ENCODE data around the gene GPR157. TPM values are rescaled to one million over a fixed set of nuclear protein-coding genes. Genes with fewer than 3 reads are reported as not detected.

GPR157 gene
- total RNA-seq, 2 experiments from 2014 or later: 3.1 to 3.3 TPM

GRCh38 chr1:9066945-9067807, 61.7 kb downstream of the GPR157 start:
- Mint-ChIP-seq H3K4me3 (no peak overlapping the region), H3K4me1 (peaks cover 10% of the 10 kb centered on the region), H3K27me3 (peaks cover 21% of the 10 kb centered on the region), H3K27ac (no peak overlapping the region), H3K9me3 (no peaks in the 10 kb centered on the region), H3K36me3 (no peaks in the 10 kb centered on the region)
- ATAC-seq (ENCODE audit: low read depth) (no peak), DNase-seq (no peak)
- POLR2A ChIA-PET: no interaction called here

GRCh38 chr1:9065213-9065751, 63.6 kb downstream of the GPR157 start:
- POLR2A ChIA-PET: interaction anchor here (0.6 kb wide), 1 partner anchor 61 kb away, joined by 5 read pairs; no protein-coding TSS in a partner anchor
- Mint-ChIP-seq H3K4me3 (no peak overlapping the region), H3K27ac (no peak overlapping the region), H3K27me3 (peaks cover 24% of the 10 kb centered on the region), H3K4me1 (peaks cover 10% of the 10 kb centered on the region), H3K9me3 (no peaks in the 10 kb centered on the region), H3K36me3 (no peaks in the 10 kb centered on the region)
- no peak for DNase-seq
- no peak for ATAC-seq (ENCODE audit: low read depth)

GRCh38 chr1:9062846-9063245, 66.1 kb downstream of the GPR157 start:
- peaks cover 4% of the 10 kb centered on the region for H3K4me1 Mint-ChIP-seq
- POLR2A ChIA-PET: no interaction called here
- ATAC-seq (ENCODE audit: low read depth) (no peak), DNase-seq (no peak)
- H3K9me3 Mint-ChIP-seq: no peaks in the 10 kb centered on the region
- H3K27me3 Mint-ChIP-seq: peaks cover 14% of the 10 kb centered on the region
- no peak overlapping the region for H3K4me3 Mint-ChIP-seq
- no peak overlapping the region for H3K27ac Mint-ChIP-seq
- no peaks in the 10 kb centered on the region for H3K36me3 Mint-ChIP-seq

- Mint-ChIP-seq H3K27ac (no peak overlapping the region), H3K4me1 (peaks cover 4% of the 10 kb centered on the region), H3K27me3 (peaks cover 14% of the 10 kb centered on the region), H3K36me3 (no peaks in the 10 kb centered on the region), H3K9me3 (no peaks in the 10 kb centered on the region), H3K4me3 (no peak overlapping the region)
- DNase-seq (no peak), ATAC-seq (ENCODE audit: low read depth) (no peak)
- POLR2A ChIA-PET: no interaction called here
Observed at GRCh38 chr1:9062021-9062471, 66.9 kb downstream of the GPR157 start.

GRCh38 chr1:9061252-9061960, 67.5 kb downstream of the GPR157 start:
- no peaks in the 10 kb centered on the region for H3K9me3 Mint-ChIP-seq
- no peak overlapping the region for H3K4me3 Mint-ChIP-seq
- H3K36me3 Mint-ChIP-seq: no peaks in the 10 kb centered on the region
- H3K4me1 Mint-ChIP-seq: peaks cover 4% of the 10 kb centered on the region
- ATAC-seq (ENCODE audit: low read depth) (no peak), DNase-seq (no peak)
- peaks cover 12% of the 10 kb centered on the region for H3K27me3 Mint-ChIP-seq
- no peak overlapping the region for H3K27ac Mint-ChIP-seq
- POLR2A ChIA-PET: interaction anchor here (0.7 kb wide), 1 partner anchor 17 kb away, joined by 4 read pairs; no protein-coding TSS in a partner anchor

- DNase-seq (no peak), ATAC-seq (ENCODE audit: low read depth) (no peak)
- no peak overlapping the region for H3K27ac Mint-ChIP-seq
- no peaks in the 10 kb centered on the region for H3K36me3 Mint-ChIP-seq
- H3K4me1 Mint-ChIP-seq: peaks cover 4% of the 10 kb centered on the region
- H3K27me3 Mint-ChIP-seq: peaks cover 11% of the 10 kb centered on the region
- no peak overlapping the region for H3K4me3 Mint-ChIP-seq
- POLR2A ChIA-PET: no interaction called here
- no peaks in the 10 kb centered on the region for H3K9me3 Mint-ChIP-seq
Observed at GRCh38 chr1:9059891-9060744, 68.8 kb downstream of the GPR157 start.

- Mint-ChIP-seq H3K36me3 (no peaks in the 10 kb centered on the region), H3K27me3 (peaks cover 10% of the 10 kb centered on the region), H3K27ac (no peak overlapping the region), H3K4me1 (no peaks in the 10 kb centered on the region), H3K4me3 (no peak overlapping the region), H3K9me3 (no peaks in the 10 kb centered on the region)
- POLR2A ChIA-PET: no interaction called here
- ATAC-seq (ENCODE audit: low read depth) (no peak), DNase-seq (no peak)
Observed at GRCh38 chr1:9058465-9058864, 70.4 kb downstream of the GPR157 start.

- H3K4me1 Mint-ChIP-seq: no peaks in the 10 kb centered on the region
- no peaks in the 10 kb centered on the region for H3K9me3 Mint-ChIP-seq
- H3K4me3 Mint-ChIP-seq: no peak overlapping the region
- POLR2A ChIA-PET: no interaction called here
- no peak overlapping the region for H3K27ac Mint-ChIP-seq
- ATAC-seq (ENCODE audit: low read depth) (no peak), DNase-seq (no peak)
- H3K36me3 Mint-ChIP-seq: no peaks in the 10 kb centered on the region
- H3K27me3 Mint-ChIP-seq: peaks cover 10% of the 10 kb centered on the region
Observed at GRCh38 chr1:9057851-9058250, 71.1 kb downstream of the GPR157 start.

GRCh38 chr1:9052272-9053049, 76.4 kb downstream of the GPR157 start:
- POLR2A ChIA-PET: no interaction called here
- H3K27me3 Mint-ChIP-seq: peaks cover 32% of the 10 kb centered on the region
- DNase-seq: no peak
- no peak overlapping the region for H3K27ac Mint-ChIP-seq
- no peak for ATAC-seq (ENCODE audit: low read depth)
- no peaks in the 10 kb centered on the region for H3K4me1 Mint-ChIP-seq
- no peaks in the 10 kb centered on the region for H3K9me3 Mint-ChIP-seq
- H3K4me3 Mint-ChIP-seq: no peak overlapping the region
- no peaks in the 10 kb centered on the region for H3K36me3 Mint-ChIP-seq

GRCh38 chr1:9051379-9051778, 77.5 kb downstream of the GPR157 start:
- ATAC-seq (ENCODE audit: low read depth): no peak
- POLR2A ChIA-PET: no interaction called here
- Mint-ChIP-seq H3K4me1 (no peaks in the 10 kb centered on the region), H3K27ac (no peak overlapping the region), H3K27me3 (peaks cover 36% of the 10 kb centered on the region), H3K9me3 (no peaks in the 10 kb centered on the region), H3K4me3 (no peak overlapping the region), H3K36me3 (no peaks in the 10 kb centered on the region)
- no peak for DNase-seq

GRCh38 chr1:9050803-9051202, 78.1 kb downstream of the GPR157 start:
- H3K27me3 Mint-ChIP-seq: peaks cover 39% of the 10 kb centered on the region
- no peak overlapping the region for H3K27ac Mint-ChIP-seq
- no peaks in the 10 kb centered on the region for H3K36me3 Mint-ChIP-seq

More at GRCh38 chr1:9050803-9051202, 78.1 kb downstream of the GPR157 start:
- POLR2A ChIA-PET: no interaction called here
- no peak for DNase-seq
- no peaks in the 10 kb centered on the region for H3K9me3 Mint-ChIP-seq
- no peaks in the 10 kb centered on the region for H3K4me1 Mint-ChIP-seq
- no peak for ATAC-seq (ENCODE audit: low read depth)
- H3K4me3 Mint-ChIP-seq: no peak overlapping the region

Data from activated naive CD8-positive, alpha-beta T cell treated with anti-CD3 and anti-CD28 coated beads, Interleukin-2, amount 10 ng/mL, durations not matched to agents 7 days and 5 days (primary cell).